ENCODE data around the gene SLAIN1.

SLAIN1 gene

GRCh38 chr13:77701305-77701704 lies 3.8 kb downstream of the SLAIN1 start:
- no peak overlapping the region for H3K4me3 ChIP-seq (ENCODE audit: low read depth, low read length)
- TF ChIP-seq POLR2A (IDR thresholded peaks at IDR 0.05; ENCODE audit: extremely low read depth, insufficient read length) = no peak

GRCh38 chr13:77702366-77702765 lies 4.9 kb downstream of the SLAIN1 start:
- TF ChIP-seq POLR2A (IDR thresholded peaks at IDR 0.05; ENCODE audit: extremely low read depth, insufficient read length) = no peak
- TF ChIP-seq CTCF (IDR thresholded peaks at IDR 0.05; ENCODE audit: low read depth, low read length) = no peak
- no peak for TF ChIP-seq MYC (IDR thresholded peaks at IDR 0.05; ENCODE audit: low read depth, low read length)
- no peak for TF ChIP-seq MAX (IDR thresholded peaks at IDR 0.05; ENCODE audit: low read depth, low read length)
- no peak for DNase-seq (ENCODE audit: low read depth)
- no peak overlapping the region for H3K4me3 ChIP-seq (ENCODE audit: low read depth, low read length)

More at GRCh38 chr13:77701305-77701704, 3.8 kb downstream of the SLAIN1 start:
- DNase-seq (ENCODE audit: low read depth) = no peak

GRCh38 chr13:77703408-77703807 lies 5.9 kb downstream of the SLAIN1 start:
- no peak overlapping the region for H3K4me3 ChIP-seq (ENCODE audit: low read depth, low read length)
- peak; percentile 11 for DNase-seq (ENCODE audit: low read depth)
- TF ChIP-seq MAX (IDR thresholded peaks at IDR 0.05; ENCODE audit: low read depth, low read length) (no peak), CTCF (IDR thresholded peaks at IDR 0.05; ENCODE audit: low read depth, low read length) (no peak), MYC (IDR thresholded peaks at IDR 0.05; ENCODE audit: low read depth, low read length) (no peak), POLR2A (IDR thresholded peaks at IDR 0.05; ENCODE audit: extremely low read depth, insufficient read length) (no peak)

- DNase-seq (ENCODE audit: low read depth) = no peak
- TF ChIP-seq CTCF (IDR thresholded peaks at IDR 0.05; ENCODE audit: low read depth, low read length) = no peak
- TF ChIP-seq POLR2A (IDR thresholded peaks at IDR 0.05; ENCODE audit: extremely low read depth, insufficient read length) = no peak
- no peak for TF ChIP-seq MAX (IDR thresholded peaks at IDR 0.05; ENCODE audit: low read depth, low read length)
- no peak for TF ChIP-seq MYC (IDR thresholded peaks at IDR 0.05; ENCODE audit: low read depth, low read length)
Measured at GRCh38 chr13:77714119-77714755, 16.8 kb downstream of the SLAIN1 start.

GRCh38 chr13:77715233-77715891 lies 17.9 kb downstream of the SLAIN1 start:
- TF ChIP-seq MAX (IDR thresholded peaks at IDR 0.05; ENCODE audit: low read depth, low read length) (no peak), MYC (IDR thresholded peaks at IDR 0.05; ENCODE audit: low read depth, low read length) (no peak), POLR2A (IDR thresholded peaks at IDR 0.05; ENCODE audit: extremely low read depth, insufficient read length) (no peak), CTCF (IDR thresholded peaks at IDR 0.05; ENCODE audit: low read depth, low read length) (no peak)
- no peak overlapping the region for H3K4me3 ChIP-seq (ENCODE audit: low read depth, low read length)
- DNase-seq (ENCODE audit: low read depth) = no peak

More at GRCh38 chr13:77714119-77714755, 16.8 kb downstream of the SLAIN1 start:
- no peak overlapping the region for H3K4me3 ChIP-seq (ENCODE audit: low read depth, low read length)

- H3K4me3 ChIP-seq (ENCODE audit: low read depth, low read length) = no peak overlapping the region
- no peak for DNase-seq (ENCODE audit: low read depth)
- no peak for TF ChIP-seq POLR2A (IDR thresholded peaks at IDR 0.05; ENCODE audit: extremely low read depth, insufficient read length)
- no peak for TF ChIP-seq MYC (IDR thresholded peaks at IDR 0.05; ENCODE audit: low read depth, low read length)
- no peak for TF ChIP-seq CTCF (IDR thresholded peaks at IDR 0.05; ENCODE audit: low read depth, low read length)
- no peak for TF ChIP-seq MAX (IDR thresholded peaks at IDR 0.05; ENCODE audit: low read depth, low read length)
Measured at GRCh38 chr13:77716692-77717091, 19.2 kb downstream of the SLAIN1 start.

Data from NB4 (cell line).